ENCODE measurements around the gene ZNF423. TPM values are rescaled to one million over a fixed set of nuclear protein-coding genes. Genes with fewer than 3 reads are reported as not detected.

ZNF423 gene
- total and polyA plus RNA-seq, 12 donors = 1.7 to 10.6 (median 5.5) TPM

DNA sequence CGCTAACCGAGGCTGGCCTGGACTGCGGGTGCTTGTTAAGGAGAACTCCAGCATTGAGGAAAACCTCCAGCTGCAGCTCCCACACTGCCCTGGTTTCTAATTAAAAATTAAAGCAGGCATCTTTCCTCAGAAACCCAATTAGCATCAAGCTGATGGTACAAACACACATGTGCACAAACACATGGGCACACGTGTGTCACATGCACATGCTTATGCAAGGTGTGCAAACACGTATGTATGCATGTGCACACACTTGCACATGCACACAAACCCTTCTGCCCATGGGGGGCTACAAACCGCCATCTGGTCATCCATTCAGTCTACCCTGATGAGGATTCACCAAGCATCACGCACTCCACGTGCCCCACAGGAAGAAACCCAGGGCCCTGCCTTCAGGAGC, 182.5 kb downstream of the ZNF423 start:
- Histone ChIP-seq H3K9me3 (replicated peaks in 1 of 3) (no peaks in the 10 kb centered on the region), H3K4me3 (no peak overlapping the region), H3K36me3 (replicated peaks in 1 of 2) (no peaks in the 10 kb centered on the region), H3K4me1 (replicated peaks in 1 of 2) (no peaks in the 10 kb centered on the region), H3K27me3 (no peaks in the 10 kb centered on the region), H3K27ac (no peak overlapping the region)
- DNase-seq = no peak
- WGBS, 4 donors = 85 to 92% (median 89%) methylated on average over 5 to 8 of the region's 8 CpGs
- TF ChIP-seq CTCF (IDR thresholded peaks at IDR 0.05) (no peak), POLR2A (IDR thresholded peaks at IDR 0.05) (no peak)
- intact Hi-C loops (cut with DNase I) = no loop called here

- 86 to 96% (median 89%) methylated on average over 8 to 11 of the region's 11 CpGs for WGBS, 4 donors
- H3K27me3 ChIP-seq = no peaks in the 10 kb centered on the region
- intact Hi-C loops (cut with DNase I) = no loop called here
- TF ChIP-seq POLR2A (IDR thresholded peaks at IDR 0.05) (no peak), CTCF (IDR thresholded peaks at IDR 0.05) (no peak)
- H3K9me3 ChIP-seq (replicated peaks in 1 of 3) = no peaks in the 10 kb centered on the region
- no peaks in the 10 kb centered on the region for H3K4me1 ChIP-seq (replicated peaks in 1 of 2)
- H3K36me3 ChIP-seq (replicated peaks in 1 of 2) = no peaks in the 10 kb centered on the region
- no peak overlapping the region for H3K27ac ChIP-seq
- no peak for DNase-seq
- no peak overlapping the region for H3K4me3 ChIP-seq
These were observed 183.2 kb downstream of the ZNF423 start for GRCh38 chr16:49672753-49673152.

GRCh38 chr16:49671333-49671732, 184.6 kb downstream of the ZNF423 start:
- 85 to 94% (median 89%) methylated on average over 10 to 12 of the region's 12 CpGs for WGBS, 4 donors
- Histone ChIP-seq H3K4me3 (no peak overlapping the region), H3K27me3 (no peaks in the 10 kb centered on the region), H3K36me3 (replicated peaks in 1 of 2) (no peaks in the 10 kb centered on the region), H3K9me3 (replicated peaks in 1 of 3) (no peaks in the 10 kb centered on the region), H3K4me1 (replicated peaks in 1 of 2) (no peaks in the 10 kb centered on the region), H3K27ac (no peak overlapping the region)
- TF ChIP-seq CTCF (IDR thresholded peaks at IDR 0.05) (no peak), POLR2A (IDR thresholded peaks at IDR 0.05) (no peak)
- no peak for DNase-seq
- intact Hi-C loops (cut with DNase I) = no loop called here

DNA sequence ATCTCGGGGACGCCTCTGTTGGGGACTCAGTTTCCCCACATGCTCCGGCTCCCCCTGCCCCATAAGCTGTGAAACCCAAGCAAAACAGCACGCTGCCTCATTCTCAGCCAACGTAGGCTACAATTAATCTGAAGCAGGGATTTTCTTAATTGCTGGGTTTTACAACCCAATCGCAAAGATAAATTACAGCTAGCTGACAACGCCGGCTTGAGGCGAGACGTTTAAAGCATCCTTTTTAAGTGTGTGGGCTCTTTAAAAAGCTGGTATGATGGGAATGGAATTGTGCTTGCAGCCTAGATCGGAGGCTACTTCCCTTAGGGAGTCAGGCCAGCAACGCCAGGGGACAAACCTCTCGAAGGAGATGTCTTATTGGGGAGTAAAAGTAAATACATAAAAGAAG, 185.3 kb downstream of the ZNF423 start:
- WGBS, 4 donors = 76 to 82% (median 78%) methylated on average over 13 of the region's 13 CpGs
- no peaks in the 10 kb centered on the region for H3K4me1 ChIP-seq (replicated peaks in 1 of 2)
- H3K27ac ChIP-seq = no peak overlapping the region
- intact Hi-C loops (cut with DNase I) = no loop called here
- H3K27me3 ChIP-seq = no peaks in the 10 kb centered on the region
- TF ChIP-seq CTCF (IDR thresholded peaks at IDR 0.05) (no peak), POLR2A (IDR thresholded peaks at IDR 0.05) (no peak)
- H3K36me3 ChIP-seq (replicated peaks in 1 of 2) = no peaks in the 10 kb centered on the region
- no peaks in the 10 kb centered on the region for H3K9me3 ChIP-seq (replicated peaks in 1 of 3)
- no peak for DNase-seq
- H3K4me3 ChIP-seq = no peak overlapping the region
